Ammon's horn (tissue), 1 donor: ENCODE data around the gene GRIN2A.

Experiments used
- DNase-seq: peaks from one replicate; pipeline ENCODE4 v3.0.0-alpha.2; 2016; ENCODE audit warnings: low spot score

Gene GRIN2A

GRCh38 chr16:10085078-10085798 lies 97.0 kb downstream of the GRIN2A start:
- no peak for DNase-seq

- no peak for DNase-seq
Measured at GRCh38 chr16:10083301-10083700, 98.9 kb downstream of the GRIN2A start.

GRCh38 chr16:10081201-10081940 lies 100.9 kb downstream of the GRIN2A start:
- DNase-seq = peak; percentile 27

- peak; percentile 72 for DNase-seq
Measured at GRCh38 chr16:10080051-10080772, 102.0 kb downstream of the GRIN2A start.

- DNase-seq = peak; percentile 31
Measured at GRCh38 chr16:10078541-10078949, 103.7 kb downstream of the GRIN2A start.

- no peak for DNase-seq
Measured at GRCh38 chr16:10077861-10078260, 104.4 kb downstream of the GRIN2A start.

- DNase-seq = no peak
Measured at GRCh38 chr16:10076037-10076436, 106.2 kb downstream of the GRIN2A start.

GRCh38 chr16:10070591-10070990 lies 111.6 kb downstream of the GRIN2A start:
- no peak for DNase-seq

GRCh38 chr16:10069374-10069773 lies 112.9 kb downstream of the GRIN2A start:
- no peak for DNase-seq

GRCh38 chr16:10067835-10068234 lies 114.4 kb downstream of the GRIN2A start:
- no peak for DNase-seq

- DNase-seq = no peak
Measured at GRCh38 chr16:10067406-10067805, 114.8 kb downstream of the GRIN2A start.

- no peak for DNase-seq
Measured at GRCh38 chr16:10065019-10065418, 117.2 kb downstream of the GRIN2A start.

- DNase-seq = no peak
Measured at GRCh38 chr16:10048850-10049249, 133.4 kb downstream of the GRIN2A start.

GRCh38 chr16:10045947-10046346 lies 136.3 kb downstream of the GRIN2A start:
- no peak for DNase-seq

GRCh38 chr16:10045291-10045775 lies 136.9 kb downstream of the GRIN2A start:
- no peak for DNase-seq

- peak; percentile 21 for DNase-seq
Measured at GRCh38 chr16:10040136-10041080, 141.8 kb downstream of the GRIN2A start.

GRCh38 chr16:10039220-10040096 lies 142.8 kb downstream of the GRIN2A start:
- peak; percentile 84 for DNase-seq

GRCh38 chr16:10037751-10038150 lies 144.5 kb downstream of the GRIN2A start:
- DNase-seq = no peak

GRCh38 chr16:10036956-10037355 lies 145.3 kb downstream of the GRIN2A start:
- no peak for DNase-seq

- no peak for DNase-seq
Measured at GRCh38 chr16:10033556-10033955, 148.7 kb downstream of the GRIN2A start.
